Mesodermal cell (in vitro differentiated cells): ENCODE data around the gene TMEM221.

Source experiments
- H3K27ac ChIP-seq: 2 replicates; pipeline ENCODE4 v1.7.0; 2013; ENCODE audit warnings: mild to moderate bottlenecking, low read depth, low read length, moderate library complexity; ENCODE audit not compliant: severe bottlenecking
- H3K36me3 ChIP-seq: 2 replicates; pipeline ENCODE4 v1.7.1; 2013; ENCODE audit warnings: mild to moderate bottlenecking, low read length, moderate library complexity; ENCODE audit not compliant: control insufficient read depth, insufficient read depth
- H3K4me1 ChIP-seq: one replicate; pipeline ENCODE4 v1.7.1; 2013; ENCODE audit warnings: mild to moderate bottlenecking, low read length; ENCODE audit not compliant: insufficient read depth, control insufficient read depth, poor library complexity, severe bottlenecking
- H3K4me3 ChIP-seq: 2 replicates; pipeline ENCODE4 v1.7.0; 2013; ENCODE audit warnings: low read length, control low read depth, mild to moderate bottlenecking; ENCODE audit not compliant: insufficient read depth, poor library complexity, severe bottlenecking; ENCODE audit errors: extremely low read depth
- H3K9me3 ChIP-seq: 2 replicates; pipeline ENCODE4 v1.7.1; 2013; ENCODE audit warnings: mild to moderate bottlenecking, low read length, moderate library complexity; ENCODE audit not compliant: control insufficient read depth
- whole genome bisulfite sequencing, 2 experiments: methylation state at CpG; one replicate each; pipeline ENCODE4 v1.1.5; 2013; ENCODE audit warnings: missing lambda C conversion rate in 2 of 2; ENCODE audit not compliant: insufficient coverage in 2 of 2; 5-methylcytosine and 5-hydroxymethylcytosine counted together

Gene TMEM221

DNA sequence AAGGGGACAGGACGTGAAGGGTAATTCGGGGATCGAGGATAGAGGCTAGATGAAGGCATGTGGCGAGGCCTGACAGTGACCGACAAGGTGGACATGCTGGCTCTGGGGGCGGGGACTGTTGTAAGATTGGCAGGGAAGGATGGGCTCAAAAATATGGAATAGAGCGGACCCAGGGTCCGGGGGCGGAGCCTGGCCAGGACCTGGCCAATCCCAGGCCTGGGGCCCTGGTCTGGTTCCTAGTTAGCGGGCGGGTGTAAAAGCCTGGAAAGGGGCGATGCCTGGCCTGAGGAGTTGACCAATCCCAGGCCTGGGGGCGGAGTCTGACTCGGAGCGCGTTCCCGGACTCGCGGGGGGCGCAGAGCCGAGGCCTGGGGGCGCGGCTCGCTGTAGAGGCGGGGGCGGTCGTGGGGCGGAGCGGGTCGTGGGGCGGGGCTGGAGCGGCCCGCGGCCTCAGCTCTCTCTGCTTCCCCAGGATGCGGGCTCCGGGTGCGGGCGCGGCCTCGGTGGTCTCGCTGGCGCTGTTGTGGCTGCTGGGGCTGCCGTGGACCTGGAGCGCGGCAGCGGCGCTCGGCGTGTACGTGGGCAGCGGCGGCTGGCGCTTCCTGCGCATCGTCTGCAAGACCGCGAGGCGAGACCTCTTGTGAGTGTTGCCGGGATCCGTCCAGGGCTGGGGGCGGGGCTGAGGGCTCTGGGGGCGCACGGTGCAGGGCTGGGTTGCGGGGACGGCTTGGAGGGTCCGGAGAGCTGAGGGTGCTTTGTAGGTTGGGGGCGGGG lies 21.8 kb upstream of the TMEM221 start, which contains the start of gene SLC27A1:
TSS of gene SLC27A1 (plus strand) at position 457 of the 774 bp plus-strand sequence. CDS start at position 474, 17 bp downstream.
- no peaks in the 10 kb centered on the region for H3K36me3 ChIP-seq
- H3K4me1 ChIP-seq: peaks cover 22% of the 10 kb centered on the region
- peak within 1 kb of the TSS; percentile 63 for H3K4me3 ChIP-seq
- peak within 1 kb of the TSS; percentile 85 for H3K27ac ChIP-seq
- no peaks in the 10 kb centered on the region for H3K9me3 ChIP-seq
- 0 to 1% methylated on average over 51 to 54 of the region's 67 CpGs for WGBS, 2 experiments

DNA sequence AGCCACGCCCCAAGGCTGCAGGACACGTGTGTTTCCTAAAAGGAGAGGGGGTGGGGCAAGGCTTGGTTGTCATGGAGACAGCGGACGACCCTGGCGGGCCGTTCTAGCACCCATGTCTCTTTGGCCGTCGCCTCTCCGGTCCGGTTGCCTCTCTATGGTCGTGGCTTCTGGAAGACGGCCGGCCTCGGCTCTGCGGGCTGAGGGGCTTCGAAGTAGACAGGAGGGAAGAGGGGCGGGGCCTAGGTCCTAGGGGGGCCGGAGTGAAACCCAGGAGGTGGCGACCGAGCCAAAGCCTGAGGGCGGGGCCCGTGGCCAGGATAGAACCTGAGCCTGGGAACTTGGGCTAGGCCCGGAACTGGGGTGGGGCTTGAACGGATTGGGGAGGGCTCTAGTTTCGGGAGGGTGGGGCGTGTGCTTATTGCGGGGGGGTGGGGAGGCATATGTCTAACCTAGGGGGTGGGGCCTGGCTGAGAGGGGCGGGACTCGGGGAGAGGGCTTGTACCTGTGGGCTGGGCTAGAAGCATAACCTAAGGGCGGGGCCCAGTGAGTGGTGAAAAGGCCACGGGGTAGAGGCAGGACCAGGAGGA lies 21.1 kb upstream of the TMEM221 start:
- Histone ChIP-seq H3K4me1 (peaks cover 22% of the 10 kb centered on the region), H3K9me3 (no peaks in the 10 kb centered on the region), H3K27ac (peak overlapping the region; percentile 85), H3K36me3 (no peaks in the 10 kb centered on the region), H3K4me3 (peak overlapping the region; percentile 63)
- WGBS, 2 experiments: 1% methylated on average over 11 to 25 of the region's 31 CpGs

DNA sequence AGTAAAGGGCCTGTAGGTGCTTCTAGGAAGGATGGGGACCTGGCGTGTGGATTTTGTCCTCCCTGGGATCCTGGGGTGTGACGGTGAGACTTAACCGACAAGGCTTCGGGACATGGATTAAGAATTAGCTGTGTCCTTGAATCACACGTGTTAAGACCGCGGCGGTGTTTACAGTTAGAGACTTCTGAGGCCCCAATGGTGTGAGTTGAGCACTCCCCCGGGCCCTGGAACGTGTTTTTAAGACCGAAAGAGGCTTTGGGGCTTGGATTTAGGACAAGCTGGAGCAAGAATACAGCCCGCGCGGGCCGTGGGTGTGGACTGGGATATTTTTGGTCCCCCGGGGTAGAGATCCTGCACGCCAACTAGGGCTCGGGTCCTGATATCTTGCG lies 20.6 kb upstream of the TMEM221 start:
- peak overlapping the region; percentile 63 for H3K4me3 ChIP-seq

DNA sequence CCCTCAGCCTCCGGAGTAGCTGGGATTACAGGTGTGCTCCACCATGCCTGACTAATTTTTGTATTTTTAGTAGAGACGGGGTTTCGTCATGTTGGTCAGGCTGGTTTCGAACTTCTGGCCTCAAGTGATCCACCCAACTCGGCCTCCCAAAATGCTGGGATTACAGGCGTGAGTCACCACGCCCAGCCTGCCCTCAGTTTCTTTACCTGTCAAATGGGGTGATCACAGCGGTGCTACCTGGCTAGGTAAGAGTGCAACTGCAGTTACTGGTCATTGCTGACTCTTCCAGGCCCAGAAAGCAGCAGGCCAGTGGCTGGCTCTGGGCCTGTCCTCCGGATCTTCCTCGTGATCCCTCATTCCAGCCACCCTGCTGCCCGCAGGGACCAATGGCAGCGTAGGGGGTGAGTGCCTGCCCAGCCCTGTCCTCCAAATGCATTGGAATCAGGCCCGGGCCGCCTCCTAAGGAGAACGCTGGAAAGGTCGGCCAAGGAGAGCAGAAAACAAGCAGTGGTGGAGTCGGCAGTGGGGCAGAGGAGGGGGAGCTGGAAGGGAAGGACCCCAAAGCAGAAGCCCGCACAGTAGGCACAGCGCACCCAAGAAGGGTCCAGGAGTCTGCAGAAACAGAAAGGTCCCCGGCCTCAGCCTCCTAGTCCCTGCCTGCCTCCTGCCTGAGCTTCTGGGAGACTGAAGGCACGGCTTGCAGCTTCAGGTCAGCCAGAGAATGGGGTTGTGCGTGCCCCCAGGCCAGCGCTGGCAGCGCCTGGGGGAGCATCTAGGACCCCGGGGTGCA lies 20.0 kb upstream of the TMEM221 start:
- Histone ChIP-seq H3K4me3 (peak overlapping the region; percentile 63), H3K9me3 (no peaks in the 10 kb centered on the region), H3K27ac (no peak overlapping the region), H3K4me1 (peaks cover 22% of the 10 kb centered on the region), H3K36me3 (no peaks in the 10 kb centered on the region)
- 77 to 81% methylated on average over 24 to 25 of the region's 25 CpGs for WGBS, 2 experiments

More for the DNA sequence above, 20.6 kb upstream of the TMEM221 start:
- no peaks in the 10 kb centered on the region for H3K9me3 ChIP-seq
- H3K27ac ChIP-seq: peak overlapping the region; percentile 85
- 8% methylated on average over 18 to 19 of the region's 19 CpGs for WGBS, 2 experiments
- H3K36me3 ChIP-seq: no peaks in the 10 kb centered on the region
- H3K4me1 ChIP-seq: peaks cover 22% of the 10 kb centered on the region

DNA sequence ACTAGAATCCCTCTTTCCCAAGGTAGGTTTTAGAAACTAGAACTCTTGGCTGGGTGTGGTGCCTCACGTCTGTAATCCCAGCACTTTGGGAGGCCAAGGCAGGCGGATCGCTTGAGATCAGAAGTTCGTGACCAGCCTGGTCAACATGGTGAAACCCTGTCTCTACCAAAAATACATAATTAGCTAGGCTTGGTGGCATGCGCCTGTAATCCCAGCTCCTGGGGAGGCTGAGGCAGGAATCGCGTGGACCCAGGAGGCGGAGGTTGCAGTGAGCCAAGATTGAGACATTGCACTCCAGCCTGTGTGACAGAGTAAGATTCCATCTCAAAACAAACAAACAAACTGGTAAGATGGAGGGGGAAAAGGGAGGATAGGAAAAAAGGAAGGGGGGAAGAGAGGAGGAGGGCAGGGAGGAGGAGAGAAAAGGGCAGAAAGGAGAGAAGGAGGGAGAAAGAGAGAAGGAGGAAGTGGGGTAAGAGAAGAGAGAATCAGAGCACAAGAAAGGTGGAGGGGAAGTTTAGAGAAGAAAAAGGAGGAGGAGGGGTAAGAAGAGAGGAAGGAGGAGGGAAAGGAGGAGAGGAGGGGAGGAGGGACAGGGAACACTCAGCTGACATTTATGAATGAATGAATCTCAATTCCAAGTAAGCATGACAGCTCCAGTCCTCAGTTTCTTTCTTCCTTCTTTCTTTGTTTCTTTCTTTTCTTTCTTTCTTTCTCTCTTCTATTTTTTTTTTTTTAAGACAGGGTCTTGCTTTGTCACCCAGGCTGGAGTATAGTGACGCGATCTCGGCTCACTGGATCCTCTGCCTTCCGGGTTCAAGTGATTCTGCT lies 19.2 kb upstream of the TMEM221 start:
- Histone ChIP-seq H3K27ac (no peak overlapping the region), H3K4me1 (peaks cover 22% of the 10 kb centered on the region), H3K9me3 (no peaks in the 10 kb centered on the region), H3K36me3 (no peaks in the 10 kb centered on the region), H3K4me3 (no peak overlapping the region)
- 90 to 93% methylated on average over 9 to 12 of the region's 12 CpGs for WGBS, 2 experiments

DNA sequence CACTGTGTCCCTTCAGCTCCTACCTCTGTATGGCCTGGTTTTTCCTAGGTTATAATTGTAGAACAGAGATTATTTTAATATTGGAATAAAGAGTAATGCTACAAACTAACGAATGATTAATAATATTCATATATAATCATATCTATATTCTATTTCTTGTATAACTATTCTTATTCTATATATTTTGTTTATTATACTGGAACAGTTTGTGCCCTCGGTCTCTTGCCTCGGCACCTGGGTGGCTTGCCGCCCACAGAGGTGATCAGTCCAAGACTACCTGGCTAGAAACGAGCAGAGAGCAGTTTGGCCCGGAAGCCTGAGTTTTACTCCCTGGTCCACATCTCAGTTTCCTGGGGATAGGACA lies 18.0 kb upstream of the TMEM221 start:
- WGBS, 2 experiments: 64% methylated on average over 4 of the region's 6 CpGs; no CpG with 5 or more reads in 1 of the 2 experiments
- no peaks in the 10 kb centered on the region for H3K9me3 ChIP-seq
- H3K36me3 ChIP-seq: no peaks in the 10 kb centered on the region
- H3K27ac ChIP-seq: no peak overlapping the region
- no peak overlapping the region for H3K4me3 ChIP-seq
- H3K4me1 ChIP-seq: peaks cover 20% of the 10 kb centered on the region

DNA sequence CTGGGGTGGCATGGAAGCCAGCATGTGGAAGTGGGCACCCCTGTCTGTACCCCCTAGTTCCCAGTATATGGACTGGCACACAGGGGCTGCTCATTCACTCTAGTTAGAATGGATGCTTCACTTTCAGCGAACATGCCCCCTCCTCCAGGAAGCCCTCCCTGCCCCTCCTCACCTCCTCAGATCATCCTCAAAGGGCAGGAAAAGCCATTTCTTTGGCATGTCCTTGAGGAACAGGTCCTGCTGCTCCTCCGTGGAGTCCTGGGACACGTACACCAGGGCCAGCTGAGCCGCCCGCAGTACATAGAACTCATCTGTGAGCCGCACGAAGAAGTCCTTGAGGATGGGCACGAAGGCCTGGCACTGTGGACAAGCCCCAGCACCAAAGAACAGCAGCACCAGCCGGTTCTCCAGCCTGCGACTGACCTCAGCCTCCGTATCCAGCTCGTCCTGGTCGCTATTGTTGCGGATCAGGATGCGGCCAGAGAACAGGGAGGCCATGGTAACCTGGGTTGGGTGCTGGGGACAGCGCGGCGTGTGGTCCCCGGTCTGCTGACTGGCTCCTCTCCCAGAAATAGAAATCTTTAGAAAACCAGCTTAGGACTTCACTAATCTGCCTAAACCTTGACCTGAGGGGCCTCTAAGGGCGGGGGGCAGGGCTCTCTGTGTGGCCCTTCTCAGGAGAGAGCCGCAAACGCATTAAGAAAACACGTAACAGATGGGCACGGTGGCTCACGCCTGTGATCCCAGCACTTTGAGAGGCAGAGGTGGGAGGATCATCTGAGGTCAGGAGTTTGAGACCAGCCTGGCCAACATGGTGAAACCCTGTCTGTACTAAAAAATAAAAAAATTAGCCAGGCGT lies 12.1 kb upstream of the TMEM221 start, which contains the start of gene NXNL1:
TSS of gene NXNL1 (minus strand) at position 555 of the 859 bp plus-strand sequence. CDS start at position 498, 57 bp downstream.
- H3K9me3 ChIP-seq: no peaks in the 10 kb centered on the region
- 87 to 91% methylated on average over 25 to 26 of the region's 26 CpGs for WGBS, 2 experiments
- H3K4me3 ChIP-seq: no peak within 1 kb of the TSS
- no peaks in the 10 kb centered on the region for H3K4me1 ChIP-seq
- no peaks in the 10 kb centered on the region for H3K36me3 ChIP-seq
- no peak within 1 kb of the TSS for H3K27ac ChIP-seq

DNA sequence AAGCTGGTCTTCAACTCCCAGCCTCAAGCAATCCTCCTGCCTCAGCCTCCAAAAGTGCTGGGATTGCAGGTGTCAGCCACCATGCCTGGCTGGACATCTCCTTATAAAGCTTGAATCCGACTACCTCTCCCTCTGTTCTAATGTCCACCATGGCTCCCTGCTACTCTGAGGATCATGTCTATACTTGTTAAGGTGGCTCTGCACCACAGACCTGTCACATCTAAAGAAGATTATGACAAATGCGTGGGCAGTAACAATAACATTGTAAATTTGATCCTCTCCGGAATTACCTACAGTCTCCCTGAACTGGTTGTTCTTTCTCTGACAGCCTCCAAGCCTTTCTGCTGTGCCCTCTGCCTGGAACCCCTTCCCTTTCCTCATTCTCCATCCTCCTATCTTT lies 10.5 kb upstream of the TMEM221 start:
- H3K27ac ChIP-seq: no peak overlapping the region
- no peaks in the 10 kb centered on the region for H3K4me1 ChIP-seq
- WGBS, 2 experiments: 94 to 100% methylated on average over 3 of the region's 3 CpGs

DNA sequence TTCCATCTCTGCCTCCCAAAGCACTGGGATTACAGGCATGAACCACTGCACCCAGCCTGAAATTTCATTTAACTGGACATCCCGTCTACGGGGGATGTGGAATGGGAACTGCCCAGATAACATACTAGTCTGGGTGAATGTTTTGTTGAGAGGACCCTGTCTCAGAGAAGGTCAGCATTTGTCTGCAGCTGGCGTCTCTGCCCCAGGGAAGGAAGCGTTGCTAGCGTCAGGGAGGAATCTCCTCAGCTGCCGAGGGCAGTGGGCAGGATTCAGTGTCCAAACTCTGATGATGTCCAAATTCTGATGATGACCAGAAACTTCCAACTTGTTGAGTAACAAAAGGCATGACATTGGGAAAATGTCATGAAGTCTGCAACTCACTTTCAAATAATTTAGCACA lies 9.1 kb upstream of the TMEM221 start:
- no peaks in the 10 kb centered on the region for H3K4me1 ChIP-seq
- H3K36me3 ChIP-seq: no peaks in the 10 kb centered on the region
- H3K27ac ChIP-seq: no peak overlapping the region
- no peaks in the 10 kb centered on the region for H3K9me3 ChIP-seq
- no peak overlapping the region for H3K4me3 ChIP-seq
- 80 to 90% methylated on average over 4 to 6 of the region's 6 CpGs for WGBS, 2 experiments

More for the DNA sequence above, 10.5 kb upstream of the TMEM221 start:
- Histone ChIP-seq H3K9me3 (no peaks in the 10 kb centered on the region), H3K36me3 (no peaks in the 10 kb centered on the region), H3K4me3 (no peak overlapping the region)
